ENCODE results near the gene LTBP3. TPM values are rescaled to one million over a fixed set of nuclear protein-coding genes. Genes with fewer than 3 reads are reported as not detected.
A peak's percentile ranks its signal among the peaks of the same experiment; 100 is the strongest.

The LTBP3 gene
- polyA plus RNA-seq (2013, experiment 1 of 2) = 4.6 TPM
- polyA plus RNA-seq (2013, experiment 2 of 2) = 3.8 TPM

- H3K4me1 ChIP-seq (ENCODE audit: control insufficient read depth, low read depth, low read length) = peaks cover 9% of the 10 kb centered on the region
- no peak within 1 kb of the TSS for H2BK5ac ChIP-seq (ENCODE audit: low read length)
- H3K79me2 ChIP-seq (ENCODE audit: control insufficient read depth, insufficient read depth, low read length) = no peaks in the 10 kb centered on the region
- WGBS (ENCODE audit: extremely low coverage, insufficient coverage, low lambda C conversion rate) = no CpG with 5 or more reads among the region's 79 CpGs
- peak within 1 kb of the TSS; percentile 49 for H2AK5ac ChIP-seq (ENCODE audit: low read length)
- H3K27me3 ChIP-seq (ENCODE audit: insufficient read depth, low read length, poor library complexity) = no peaks in the 10 kb centered on the region
- H2BK15ac ChIP-seq (replicated peaks; ENCODE audit: low read depth) = no peak within 1 kb of the TSS
- no peaks in the 10 kb centered on the region for H3K36me3 ChIP-seq (ENCODE audit: control insufficient read depth, insufficient read depth, low read length)
- peak within 1 kb of the TSS; percentile 90 for H3K23ac ChIP-seq (ENCODE audit: low read length)
- peak within 1 kb of the TSS; percentile 89 for H3K18ac ChIP-seq (ENCODE audit: low read length)
- H3K4me2 ChIP-seq (ENCODE audit: low read length) = peak within 1 kb of the TSS; percentile 61
- H3K4ac ChIP-seq (ENCODE audit: low read depth, low read length) = peak within 1 kb of the TSS; percentile 88
- H4K8ac ChIP-seq (ENCODE audit: low read depth, low read length) = peak within 1 kb of the TSS; percentile 42
- H3K27ac ChIP-seq (ENCODE audit: low read depth, low read length) = peak within 1 kb of the TSS; percentile 38
- peak within 1 kb of the TSS; percentile 87 for H4K5ac ChIP-seq (ENCODE audit: low read length)
- peak within 1 kb of the TSS; percentile 94 for H3K56ac ChIP-seq (ENCODE audit: low read length)
- no peaks in the 10 kb centered on the region for H3K79me1 ChIP-seq (ENCODE audit: low read length)
- no peak within 1 kb of the TSS for H2BK120ac ChIP-seq (ENCODE audit: low read depth, low read length)
- H3K9ac ChIP-seq (ENCODE audit: low read length) = peak within 1 kb of the TSS; percentile 81
- H3K4me3 ChIP-seq (ENCODE audit: low read length) = peak within 1 kb of the TSS; percentile 37
- DNase-seq = peak; percentile 71
These were observed at the start of gene LTBP3 for GRCh38 chr11:65558002-65558929. TSS of gene LTBP3 (minus strand) at chr11:65558359. CDS start at chr11:65557959, 400 bp downstream.

GRCh38 chr11:65606876-65607613 is 48.9 kb upstream of the LTBP3 start:
- Histone ChIP-seq H3K4me2 (ENCODE audit: low read length) (peak overlapping the region; percentile 67), H4K5ac (ENCODE audit: low read length) (no peak overlapping the region), H3K27ac (ENCODE audit: low read depth, low read length) (peak overlapping the region; percentile 33), H3K9ac (ENCODE audit: low read length) (peak overlapping the region; percentile 69), H3K4ac (ENCODE audit: low read depth, low read length) (no peak overlapping the region), H2BK120ac (ENCODE audit: low read depth, low read length) (no peak overlapping the region), H3K18ac (ENCODE audit: low read length) (no peak overlapping the region), H3K36me3 (ENCODE audit: control insufficient read depth, insufficient read depth, low read length) (no peaks in the 10 kb centered on the region), H2AK5ac (ENCODE audit: low read length) (no peak overlapping the region), H2BK15ac (replicated peaks; ENCODE audit: low read depth) (no peak overlapping the region), H4K8ac (ENCODE audit: low read depth, low read length) (no peak overlapping the region), H2BK5ac (ENCODE audit: low read length) (no peak overlapping the region), H3K4me3 (ENCODE audit: low read length) (no peak overlapping the region), H3K27me3 (ENCODE audit: insufficient read depth, low read length, poor library complexity) (no peaks in the 10 kb centered on the region), H3K4me1 (ENCODE audit: control insufficient read depth, low read depth, low read length) (peaks cover 3% of the 10 kb centered on the region), H3K79me2 (ENCODE audit: control insufficient read depth, insufficient read depth, low read length) (no peaks in the 10 kb centered on the region), H3K56ac (ENCODE audit: low read length) (peak overlapping the region; percentile 83), H3K79me1 (ENCODE audit: low read length) (peaks cover 6% of the 10 kb centered on the region), H3K23ac (ENCODE audit: low read length) (no peak overlapping the region)
- WGBS (ENCODE audit: extremely low coverage, insufficient coverage, low lambda C conversion rate) = no CpG with 5 or more reads among the region's 67 CpGs
- DNase-seq = peak; percentile 100

- no CpG with 5 or more reads among the region's 1 CpG for WGBS (ENCODE audit: extremely low coverage, insufficient coverage, low lambda C conversion rate)
- no peak overlapping the region for H3K4me2 ChIP-seq (ENCODE audit: low read length)
- H2BK5ac ChIP-seq (ENCODE audit: low read length) = no peak overlapping the region
- no peak overlapping the region for H3K18ac ChIP-seq (ENCODE audit: low read length)
- H3K9ac ChIP-seq (ENCODE audit: low read length) = no peak overlapping the region
- no peaks in the 10 kb centered on the region for H3K27me3 ChIP-seq (ENCODE audit: insufficient read depth, low read length, poor library complexity)
- no peak overlapping the region for H3K56ac ChIP-seq (ENCODE audit: low read length)
- no peak overlapping the region for H3K4ac ChIP-seq (ENCODE audit: low read depth, low read length)
- no peak overlapping the region for H2BK15ac ChIP-seq (replicated peaks; ENCODE audit: low read depth)
- no peak overlapping the region for H2BK120ac ChIP-seq (ENCODE audit: low read depth, low read length)
- no peaks in the 10 kb centered on the region for H3K79me2 ChIP-seq (ENCODE audit: control insufficient read depth, insufficient read depth, low read length)
- no peak overlapping the region for H3K4me3 ChIP-seq (ENCODE audit: low read length)
- DNase-seq = no peak
- no peaks in the 10 kb centered on the region for H3K79me1 ChIP-seq (ENCODE audit: low read length)
- H4K5ac ChIP-seq (ENCODE audit: low read length) = no peak overlapping the region
- H4K8ac ChIP-seq (ENCODE audit: low read depth, low read length) = no peak overlapping the region
- no peaks in the 10 kb centered on the region for H3K36me3 ChIP-seq (ENCODE audit: control insufficient read depth, insufficient read depth, low read length)
- H3K23ac ChIP-seq (ENCODE audit: low read length) = no peak overlapping the region
- H2AK5ac ChIP-seq (ENCODE audit: low read length) = no peak overlapping the region
- H3K4me1 ChIP-seq (ENCODE audit: control insufficient read depth, low read depth, low read length) = peaks cover 3% of the 10 kb centered on the region
- H3K27ac ChIP-seq (ENCODE audit: low read depth, low read length) = no peak overlapping the region
These were observed 46.1 kb upstream of the LTBP3 start for GRCh38 chr11:65604258-65604657.

GRCh38 chr11:65599955-65600246 is 41.7 kb upstream of the LTBP3 start:
- Histone ChIP-seq H3K4me2 (ENCODE audit: low read length) (no peak overlapping the region), H3K27me3 (ENCODE audit: insufficient read depth, low read length, poor library complexity) (no peaks in the 10 kb centered on the region), H3K36me3 (ENCODE audit: control insufficient read depth, insufficient read depth, low read length) (no peaks in the 10 kb centered on the region), H3K23ac (ENCODE audit: low read length) (no peak overlapping the region), H4K5ac (ENCODE audit: low read length) (no peak overlapping the region), H3K56ac (ENCODE audit: low read length) (no peak overlapping the region), H3K4ac (ENCODE audit: low read depth, low read length) (no peak overlapping the region), H3K79me1 (ENCODE audit: low read length) (no peaks in the 10 kb centered on the region), H2BK15ac (replicated peaks; ENCODE audit: low read depth) (no peak overlapping the region), H2AK5ac (ENCODE audit: low read length) (no peak overlapping the region), H3K79me2 (ENCODE audit: control insufficient read depth, insufficient read depth, low read length) (no peaks in the 10 kb centered on the region), H3K4me1 (ENCODE audit: control insufficient read depth, low read depth, low read length) (no peaks in the 10 kb centered on the region), H2BK5ac (ENCODE audit: low read length) (no peak overlapping the region), H2BK120ac (ENCODE audit: low read depth, low read length) (no peak overlapping the region), H3K18ac (ENCODE audit: low read length) (no peak overlapping the region), H3K9ac (ENCODE audit: low read length) (no peak overlapping the region), H3K27ac (ENCODE audit: low read depth, low read length) (no peak overlapping the region), H4K8ac (ENCODE audit: low read depth, low read length) (no peak overlapping the region), H3K4me3 (ENCODE audit: low read length) (no peak overlapping the region)
- DNase-seq = no peak
- WGBS (ENCODE audit: extremely low coverage, insufficient coverage, low lambda C conversion rate) = no CpG with 5 or more reads among the region's 6 CpGs

- Histone ChIP-seq H2BK120ac (ENCODE audit: low read depth, low read length) (no peak overlapping the region), H2AK5ac (ENCODE audit: low read length) (no peak overlapping the region)
These were observed 41.2 kb upstream of the LTBP3 start for GRCh38 chr11:65599216-65599954.

More at GRCh38 chr11:65599216-65599954, 41.2 kb upstream of the LTBP3 start:
- Histone ChIP-seq H3K4me3 (ENCODE audit: low read length) (no peak overlapping the region), H3K79me2 (ENCODE audit: control insufficient read depth, insufficient read depth, low read length) (no peaks in the 10 kb centered on the region), H3K56ac (ENCODE audit: low read length) (no peak overlapping the region), H3K79me1 (ENCODE audit: low read length) (no peaks in the 10 kb centered on the region), H3K27me3 (ENCODE audit: insufficient read depth, low read length, poor library complexity) (no peaks in the 10 kb centered on the region), H3K9ac (ENCODE audit: low read length) (no peak overlapping the region), H3K4me1 (ENCODE audit: control insufficient read depth, low read depth, low read length) (no peaks in the 10 kb centered on the region), H2BK5ac (ENCODE audit: low read length) (no peak overlapping the region), H4K5ac (ENCODE audit: low read length) (no peak overlapping the region), H3K4me2 (ENCODE audit: low read length) (no peak overlapping the region), H3K18ac (ENCODE audit: low read length) (no peak overlapping the region), H4K8ac (ENCODE audit: low read depth, low read length) (no peak overlapping the region), H3K27ac (ENCODE audit: low read depth, low read length) (no peak overlapping the region), H3K36me3 (ENCODE audit: control insufficient read depth, insufficient read depth, low read length) (no peaks in the 10 kb centered on the region), H3K23ac (ENCODE audit: low read length) (no peak overlapping the region), H2BK15ac (replicated peaks; ENCODE audit: low read depth) (no peak overlapping the region), H3K4ac (ENCODE audit: low read depth, low read length) (no peak overlapping the region)
- no CpG with 5 or more reads among the region's 49 CpGs for whole genome bisulfite sequencing (ENCODE audit: extremely low coverage, insufficient coverage, low lambda C conversion rate)
- DNase-seq = no peak

Data from mesendoderm (in vitro differentiated cells).